ENCODE results near the gene MRPL33. TPM values are rescaled to one million over a fixed set of nuclear protein-coding genes. Genes with fewer than 3 reads are reported as not detected.
A peak's percentile ranks its signal among the peaks of the same experiment; 100 is the strongest.

MRPL33 gene
- total and polyA plus RNA-seq, 2 of the 13 experiments (the other 11 are each of a cell fraction or from before 2014, with no cell fraction given), result 69.7 to 218 TPM

DNA sequence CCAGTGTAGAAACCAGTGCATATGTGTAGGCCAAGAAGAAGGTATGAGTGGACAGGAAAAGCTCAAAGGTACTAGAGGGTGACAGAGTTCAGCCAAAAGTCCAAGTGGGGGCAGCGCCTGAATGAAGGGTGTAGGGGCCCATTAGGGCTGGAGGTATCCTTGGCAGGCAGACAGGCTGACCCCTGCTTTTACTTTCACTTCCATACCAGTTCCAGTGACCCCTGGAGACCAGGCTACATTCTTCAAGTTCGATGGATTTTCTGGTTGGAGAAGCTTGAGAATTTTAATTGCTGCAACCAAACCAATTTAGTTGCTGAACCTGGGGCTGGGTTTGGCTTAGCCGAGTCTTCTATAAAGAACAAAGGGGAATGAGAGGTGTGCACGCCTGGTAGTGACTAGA lies 42.3 kb upstream of the MRPL33 start (continued):
- TF ChIP-seq, protein P1, sequence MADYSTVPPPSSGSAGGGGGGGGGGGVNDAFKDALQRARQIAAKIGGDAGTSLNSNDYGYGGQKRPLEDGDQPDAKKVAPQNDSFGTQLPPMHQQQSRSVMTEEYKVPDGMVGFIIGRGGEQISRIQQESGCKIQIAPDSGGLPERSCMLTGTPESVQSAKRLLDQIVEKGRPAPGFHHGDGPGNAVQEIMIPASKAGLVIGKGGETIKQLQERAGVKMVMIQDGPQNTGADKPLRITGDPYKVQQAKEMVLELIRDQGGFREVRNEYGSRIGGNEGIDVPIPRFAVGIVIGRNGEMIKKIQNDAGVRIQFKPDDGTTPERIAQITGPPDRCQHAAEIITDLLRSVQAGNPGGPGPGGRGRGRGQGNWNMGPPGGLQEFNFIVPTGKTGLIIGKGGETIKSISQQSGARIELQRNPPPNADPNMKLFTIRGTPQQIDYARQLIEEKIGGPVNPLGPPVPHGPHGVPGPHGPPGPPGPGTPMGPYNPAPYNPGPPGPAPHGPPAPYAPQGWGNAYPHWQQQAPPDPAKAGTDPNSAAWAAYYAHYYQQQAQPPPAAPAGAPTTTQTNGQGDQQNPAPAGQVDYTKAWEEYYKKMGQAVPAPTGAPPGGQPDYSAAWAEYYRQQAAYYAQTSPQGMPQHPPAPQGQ (CRISPR knock-in tag; IDR thresholded peaks at IDR 0.05; ENCODE audit: borderline replicate concordance), result no peak
- TF ChIP-seq ZNF44 (CRISPR knock-in tag; IDR thresholded peaks at IDR 0.05), result no peak
- no peak for TF ChIP-seq GFI1 (CRISPR knock-in tag; IDR thresholded peaks at IDR 0.05; ENCODE audit: borderline replicate concordance)
- TF ChIP-seq MXI1 (IDR thresholded peaks at IDR 0.05; ENCODE audit: borderline replicate concordance, low read depth, low read length), result no peak
- TF ChIP-seq ZNF674 (CRISPR knock-in tag; IDR thresholded peaks at IDR 0.05; ENCODE audit: low read depth), result no peak
- TF ChIP-seq SRF (IDR thresholded peaks at IDR 0.05; ENCODE audit: low read depth, low read length), result no peak
- TF ChIP-seq GATAD2A (CRISPR knock-in tag; IDR thresholded peaks at IDR 0.05), result 0 out of 2 replicates have a peak, but pooled peaks have one; percentile 13
- TF ChIP-seq, protein P2, sequence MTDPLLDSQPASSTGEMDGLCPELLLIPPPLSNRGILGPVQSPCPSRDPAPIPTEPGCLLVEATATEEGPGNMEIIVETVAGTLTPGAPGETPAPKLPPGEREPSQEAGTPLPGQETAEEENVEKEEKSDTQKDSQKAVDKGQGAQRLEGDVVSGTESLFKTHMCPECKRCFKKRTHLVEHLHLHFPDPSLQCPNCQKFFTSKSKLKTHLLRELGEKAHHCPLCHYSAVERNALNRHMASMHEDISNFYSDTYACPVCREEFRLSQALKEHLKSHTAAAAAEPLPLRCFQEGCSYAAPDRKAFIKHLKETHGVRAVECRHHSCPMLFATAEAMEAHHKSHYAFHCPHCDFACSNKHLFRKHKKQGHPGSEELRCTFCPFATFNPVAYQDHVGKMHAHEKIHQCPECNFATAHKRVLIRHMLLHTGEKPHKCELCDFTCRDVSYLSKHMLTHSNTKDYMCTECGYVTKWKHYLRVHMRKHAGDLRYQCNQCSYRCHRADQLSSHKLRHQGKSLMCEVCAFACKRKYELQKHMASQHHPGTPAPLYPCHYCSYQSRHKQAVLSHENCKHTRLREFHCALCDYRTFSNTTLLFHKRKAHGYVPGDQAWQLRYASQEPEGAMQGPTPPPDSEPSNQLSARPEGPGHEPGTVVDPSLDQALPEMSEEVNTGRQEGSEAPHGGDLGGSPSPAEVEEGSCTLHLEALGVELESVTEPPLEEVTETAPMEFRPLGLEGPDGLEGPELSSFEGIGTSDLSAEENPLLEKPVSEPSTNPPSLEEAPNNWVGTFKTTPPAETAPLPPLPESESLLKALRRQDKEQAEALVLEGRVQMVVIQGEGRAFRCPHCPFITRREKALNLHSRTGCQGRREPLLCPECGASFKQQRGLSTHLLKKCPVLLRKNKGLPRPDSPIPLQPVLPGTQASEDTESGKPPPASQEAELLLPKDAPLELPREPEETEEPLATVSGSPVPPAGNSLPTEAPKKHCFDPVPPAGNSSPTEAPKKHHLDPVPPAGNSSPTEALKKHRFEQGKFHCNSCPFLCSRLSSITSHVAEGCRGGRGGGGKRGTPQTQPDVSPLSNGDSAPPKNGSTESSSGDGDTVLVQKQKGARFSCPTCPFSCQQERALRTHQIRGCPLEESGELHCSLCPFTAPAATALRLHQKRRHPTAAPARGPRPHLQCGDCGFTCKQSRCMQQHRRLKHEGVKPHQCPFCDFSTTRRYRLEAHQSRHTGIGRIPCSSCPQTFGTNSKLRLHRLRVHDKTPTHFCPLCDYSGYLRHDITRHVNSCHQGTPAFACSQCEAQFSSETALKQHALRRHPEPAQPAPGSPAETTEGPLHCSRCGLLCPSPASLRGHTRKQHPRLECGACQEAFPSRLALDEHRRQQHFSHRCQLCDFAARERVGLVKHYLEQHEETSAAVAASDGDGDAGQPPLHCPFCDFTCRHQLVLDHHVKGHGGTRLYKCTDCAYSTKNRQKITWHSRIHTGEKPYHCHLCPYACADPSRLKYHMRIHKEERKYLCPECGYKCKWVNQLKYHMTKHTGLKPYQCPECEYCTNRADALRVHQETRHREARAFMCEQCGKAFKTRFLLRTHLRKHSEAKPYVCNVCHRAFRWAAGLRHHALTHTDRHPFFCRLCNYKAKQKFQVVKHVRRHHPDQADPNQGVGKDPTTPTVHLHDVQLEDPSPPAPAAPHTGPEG (CRISPR knock-in tag; IDR thresholded peaks at IDR 0.05), result no peak
- TF ChIP-seq, protein P3, sequence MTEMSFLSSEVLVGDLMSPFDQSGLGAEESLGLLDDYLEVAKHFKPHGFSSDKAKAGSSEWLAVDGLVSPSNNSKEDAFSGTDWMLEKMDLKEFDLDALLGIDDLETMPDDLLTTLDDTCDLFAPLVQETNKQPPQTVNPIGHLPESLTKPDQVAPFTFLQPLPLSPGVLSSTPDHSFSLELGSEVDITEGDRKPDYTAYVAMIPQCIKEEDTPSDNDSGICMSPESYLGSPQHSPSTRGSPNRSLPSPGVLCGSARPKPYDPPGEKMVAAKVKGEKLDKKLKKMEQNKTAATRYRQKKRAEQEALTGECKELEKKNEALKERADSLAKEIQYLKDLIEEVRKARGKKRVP (CRISPR knock-in tag; IDR thresholded peaks at IDR 0.05), result no peak
- no peak for TF ChIP-seq SRY (CRISPR knock-in tag; IDR thresholded peaks at IDR 0.05)
- no peak for TF ChIP-seq ZNF839 (CRISPR knock-in tag; IDR thresholded peaks at IDR 0.05; ENCODE audit: borderline replicate concordance)
- TF ChIP-seq, protein P4, sequence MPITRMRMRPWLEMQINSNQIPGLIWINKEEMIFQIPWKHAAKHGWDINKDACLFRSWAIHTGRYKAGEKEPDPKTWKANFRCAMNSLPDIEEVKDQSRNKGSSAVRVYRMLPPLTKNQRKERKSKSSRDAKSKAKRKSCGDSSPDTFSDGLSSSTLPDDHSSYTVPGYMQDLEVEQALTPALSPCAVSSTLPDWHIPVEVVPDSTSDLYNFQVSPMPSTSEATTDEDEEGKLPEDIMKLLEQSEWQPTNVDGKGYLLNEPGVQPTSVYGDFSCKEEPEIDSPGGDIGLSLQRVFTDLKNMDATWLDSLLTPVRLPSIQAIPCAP (CRISPR knock-in tag; IDR thresholded peaks at IDR 0.05; ENCODE audit: low read depth), result 0 out of 2 replicates have a peak, but pooled peaks have one; percentile 50
- TF ChIP-seq GPN1 (CRISPR knock-in tag; IDR thresholded peaks at IDR 0.05; ENCODE audit: borderline replicate concordance), result no peak
- TF ChIP-seq ASH2L (IDR thresholded peaks at IDR 0.05; ENCODE audit: insufficient read length, low read depth, low read length), result no peak
- TF ChIP-seq, protein P5, sequence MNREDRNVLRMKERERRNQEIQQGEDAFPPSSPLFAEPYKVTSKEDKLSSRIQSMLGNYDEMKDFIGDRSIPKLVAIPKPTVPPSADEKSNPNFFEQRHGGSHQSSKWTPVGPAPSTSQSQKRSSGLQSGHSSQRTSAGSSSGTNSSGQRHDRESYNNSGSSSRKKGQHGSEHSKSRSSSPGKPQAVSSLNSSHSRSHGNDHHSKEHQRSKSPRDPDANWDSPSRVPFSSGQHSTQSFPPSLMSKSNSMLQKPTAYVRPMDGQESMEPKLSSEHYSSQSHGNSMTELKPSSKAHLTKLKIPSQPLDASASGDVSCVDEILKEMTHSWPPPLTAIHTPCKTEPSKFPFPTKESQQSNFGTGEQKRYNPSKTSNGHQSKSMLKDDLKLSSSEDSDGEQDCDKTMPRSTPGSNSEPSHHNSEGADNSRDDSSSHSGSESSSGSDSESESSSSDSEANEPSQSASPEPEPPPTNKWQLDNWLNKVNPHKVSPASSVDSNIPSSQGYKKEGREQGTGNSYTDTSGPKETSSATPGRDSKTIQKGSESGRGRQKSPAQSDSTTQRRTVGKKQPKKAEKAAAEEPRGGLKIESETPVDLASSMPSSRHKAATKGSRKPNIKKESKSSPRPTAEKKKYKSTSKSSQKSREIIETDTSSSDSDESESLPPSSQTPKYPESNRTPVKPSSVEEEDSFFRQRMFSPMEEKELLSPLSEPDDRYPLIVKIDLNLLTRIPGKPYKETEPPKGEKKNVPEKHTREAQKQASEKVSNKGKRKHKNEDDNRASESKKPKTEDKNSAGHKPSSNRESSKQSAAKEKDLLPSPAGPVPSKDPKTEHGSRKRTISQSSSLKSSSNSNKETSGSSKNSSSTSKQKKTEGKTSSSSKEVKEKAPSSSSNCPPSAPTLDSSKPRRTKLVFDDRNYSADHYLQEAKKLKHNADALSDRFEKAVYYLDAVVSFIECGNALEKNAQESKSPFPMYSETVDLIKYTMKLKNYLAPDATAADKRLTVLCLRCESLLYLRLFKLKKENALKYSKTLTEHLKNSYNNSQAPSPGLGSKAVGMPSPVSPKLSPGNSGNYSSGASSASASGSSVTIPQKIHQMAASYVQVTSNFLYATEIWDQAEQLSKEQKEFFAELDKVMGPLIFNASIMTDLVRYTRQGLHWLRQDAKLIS (CRISPR knock-in tag; IDR thresholded peaks at IDR 0.05), result no peak
- TF ChIP-seq LCORL (IDR thresholded peaks at IDR 0.05), result no peak
- peak; percentile 63; the same call in 1 of the 2 replicates for TF ChIP-seq LCORL (CRISPR knock-in tag; IDR thresholded peaks at IDR 0.05)
